Uterus (tissue), 2 donors: ENCODE measurements around the gene UGT1A4.

ENCODE experiments used
- POLR2A ChIP-seq, 2 donors: fragments of 450-650 bp; IDR thresholded peaks; one replicate each; pipeline ENCODE4 v1.6.1; 2016; ENCODE audit warnings: antibody characterized with exemption in 2 of 2, mild to moderate bottlenecking in 1 of 2, moderate library complexity in 1 of 2
- TF ChIP-seq, protein P1 (sequence below), 4 experiments: fragments of 200-600 bp in 2 of 4; fragments of 450-650 bp in 2 of 4; sonication (generic) in 2 of 4; IDR thresholded peaks; one replicate each; pipeline ENCODE4 v1.5.1; 2016 to 2019; ENCODE audit warnings: antibody characterized with exemption in 4 of 4, mild to moderate bottlenecking in 2 of 4, moderate library complexity in 1 of 4

DNA sequence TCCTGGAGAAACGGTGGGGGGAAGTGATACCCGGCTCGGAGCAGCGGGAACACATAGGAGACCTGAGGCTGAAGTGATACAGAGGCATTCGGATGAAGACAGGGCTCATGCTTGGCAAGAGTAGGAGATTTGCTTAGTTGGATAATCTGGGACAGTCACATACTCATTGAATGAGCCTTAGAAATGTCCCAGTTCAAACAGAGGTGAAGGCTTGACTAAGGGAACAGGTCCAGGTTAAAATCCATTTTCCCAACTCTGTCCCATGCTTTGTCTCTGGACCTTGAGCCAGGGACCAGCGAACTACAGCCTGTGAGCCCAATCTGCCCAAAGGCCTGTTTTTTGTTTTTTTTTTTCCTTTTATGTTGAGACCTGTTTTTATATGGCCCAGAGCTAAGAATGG, 24.6 kb upstream of the UGT1A4 start:
- TF ChIP-seq, protein P1, sequence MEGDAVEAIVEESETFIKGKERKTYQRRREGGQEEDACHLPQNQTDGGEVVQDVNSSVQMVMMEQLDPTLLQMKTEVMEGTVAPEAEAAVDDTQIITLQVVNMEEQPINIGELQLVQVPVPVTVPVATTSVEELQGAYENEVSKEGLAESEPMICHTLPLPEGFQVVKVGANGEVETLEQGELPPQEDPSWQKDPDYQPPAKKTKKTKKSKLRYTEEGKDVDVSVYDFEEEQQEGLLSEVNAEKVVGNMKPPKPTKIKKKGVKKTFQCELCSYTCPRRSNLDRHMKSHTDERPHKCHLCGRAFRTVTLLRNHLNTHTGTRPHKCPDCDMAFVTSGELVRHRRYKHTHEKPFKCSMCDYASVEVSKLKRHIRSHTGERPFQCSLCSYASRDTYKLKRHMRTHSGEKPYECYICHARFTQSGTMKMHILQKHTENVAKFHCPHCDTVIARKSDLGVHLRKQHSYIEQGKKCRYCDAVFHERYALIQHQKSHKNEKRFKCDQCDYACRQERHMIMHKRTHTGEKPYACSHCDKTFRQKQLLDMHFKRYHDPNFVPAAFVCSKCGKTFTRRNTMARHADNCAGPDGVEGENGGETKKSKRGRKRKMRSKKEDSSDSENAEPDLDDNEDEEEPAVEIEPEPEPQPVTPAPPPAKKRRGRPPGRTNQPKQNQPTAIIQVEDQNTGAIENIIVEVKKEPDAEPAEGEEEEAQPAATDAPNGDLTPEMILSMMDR (IDR thresholded peaks at IDR 0.05), result no peak
- no peak for TF ChIP-seq POLR2A (IDR thresholded peaks at IDR 0.05)
